HCT116 (cell line): Measurements from ENCODE around the gene SLC25A21. TPM values are rescaled to one million over a fixed set of nuclear protein-coding genes. Genes with fewer than 3 reads are reported as not detected.

Experiments
- ATAC-seq: fragments of 200-7000 bp; cut with Tn5 transposase; 2 replicates; pipeline ENCODE4 v1.9.1; 2020; ENCODE audit warnings: mild to moderate bottlenecking, moderate library complexity
- BruUV-seq: library from RNA; stranded (reverse); fragments of 400-500 nt; replicated peaks from 2 replicates; lab custom pipeline; 2021; lab: Mats Ljungman, UMichigan
- CTCF ChIA-PET: fragments of 300-600 bp; sonication (Branson Sonifier 250); formaldehyde crosslinking; loops from one replicate; lab custom pipeline; 2021; ENCODE audit warnings: antibody characterized with exemption; lab: Charles Lee
- POLR2A ChIA-PET: fragments of 300-600, 350-600 bp; sonication (Branson Sonifier 250); formaldehyde crosslinking; loops from one replicate; lab custom pipeline; 2021; ENCODE audit warnings: antibody characterized with exemption; lab: Charles Lee
- RAD21 ChIA-PET, 2 experiments: fragments of 300-600 bp; sonication (Branson Sonifier 250); formaldehyde crosslinking; loops; one replicate each; lab custom pipeline; 2023; ENCODE audit warnings: low total read pairs in 2 of 2; ENCODE audit not compliant: uncharacterized antibody in 2 of 2, unreplicated experiment in 2 of 2, low non-redundant PET in 1 of 2; lab: Charles Lee
- DNase-seq: peaks from one replicate; pipeline ENCODE4 v3.0.0-alpha.2; 2010; ENCODE audit warnings: low read depth, low spot score
- H2AFZ ChIP-seq: fragments of 200-600 bp; shearing (Covaris generic), sonication (generic); 2 replicates; pipeline ENCODE4 v1.6.1; 2017; ENCODE audit warnings: low read depth, mixed run types, mixed read lengths, antibody characterized with exemption, low read length; ENCODE audit not compliant: poor library complexity, severe bottlenecking
- H3K27ac ChIP-seq: 2 replicates; pipeline ENCODE4 v1.5.1; 2012; ENCODE audit warnings: low read depth, low read length
- H3K27me3 ChIP-seq: fragments of 200-600 bp; sonication (generic); 2 replicates; pipeline ENCODE4 v1.6.1; 2016; ENCODE audit warnings: mixed run types, low read length, mixed read lengths; ENCODE audit not compliant: insufficient read depth
- H3K36me3 ChIP-seq, 2 experiments: fragments of 200-500 bp in 1 of 2; fragments of 200-600 bp in 1 of 2; sonication (Bioruptor generic) in 1 of 2; sonication (generic) in 1 of 2; 2 replicates each; pipeline versions ENCODE4 v1.5.1 to v1.6.1; 2014 to 2016; ENCODE audit warnings: low read length in 2 of 2, inconsistent platforms in 1 of 2, mixed read lengths in 1 of 2, mixed run types in 1 of 2; ENCODE audit not compliant: insufficient read depth in 2 of 2, control insufficient read depth in 1 of 2
- H3K4me1 ChIP-seq, 2 experiments: fragments of 200-600 bp in 1 of 2; sonication (generic) in 1 of 2; 2 replicates each; pipeline versions ENCODE4 v1.5.1 to v1.6.1; 2012 to 2017; ENCODE audit warnings: low read length in 2 of 2, inconsistent platforms in 1 of 2, mild to moderate bottlenecking in 1 of 2, mixed read lengths in 1 of 2, mixed run types in 1 of 2, moderate library complexity in 1 of 2; ENCODE audit not compliant: insufficient read depth in 2 of 2, control insufficient read depth in 1 of 2
- H3K4me2 ChIP-seq: fragments of 200-600 bp; sonication (generic); 2 replicates; pipeline ENCODE4 v1.6.1; 2017; ENCODE audit warnings: mixed run types, low read length, mixed read lengths
- H3K4me3 ChIP-seq, 2 experiments: fragments of 200-600 bp in 1 of 2; sonication (generic) in 1 of 2; replicated peaks in 1 of 2; 2 replicates each; pipeline ENCODE4 v1.5.1; 2011 to 2016; ENCODE audit warnings: low read length in 2 of 2, control low read depth in 1 of 2, low read depth in 1 of 2, mild to moderate bottlenecking in 1 of 2, mixed read lengths in 1 of 2, mixed run types in 1 of 2
- H3K79me2 ChIP-seq: fragments of 200-600 bp; sonication (generic); 2 replicates; pipeline ENCODE4 v1.6.1; 2017; ENCODE audit warnings: mild to moderate bottlenecking, mixed run types, low read length, moderate library complexity, mixed read lengths; ENCODE audit not compliant: insufficient read depth
- H3K9ac ChIP-seq: fragments of 200-600 bp; sonication (generic); 2 replicates; pipeline ENCODE4 v1.6.1; 2016; ENCODE audit warnings: low read length, mixed read lengths
- H3K9me2 ChIP-seq: fragments of 200-600 bp; sonication (generic), shearing (Covaris generic); 2 replicates; pipeline ENCODE4 v1.6.1; 2017; ENCODE audit warnings: mixed run types, mild to moderate bottlenecking, moderate library complexity; ENCODE audit not compliant: insufficient read depth
- H3K9me3 ChIP-seq, 2 experiments: fragments of 200-500 bp in 1 of 2; fragments of 200-600 bp in 1 of 2; sonication (Bioruptor generic) in 1 of 2; sonication (generic) in 1 of 2; 2 replicates each; pipeline ENCODE4 v1.6.1; 2014 to 2017; ENCODE audit warnings: low read length in 2 of 2, mixed read lengths in 2 of 2, inconsistent platforms in 1 of 2, low read depth in 1 of 2, mild to moderate bottlenecking in 1 of 2, mixed run types in 1 of 2, moderate library complexity in 1 of 2; ENCODE audit not compliant: control insufficient read depth in 1 of 2, insufficient read depth in 1 of 2
- H4K20me1 ChIP-seq: fragments of 200-600 bp; sonication (generic), shearing (Covaris generic); 2 replicates; pipeline ENCODE4 v1.6.1; 2017; ENCODE audit warnings: mixed run types, mild to moderate bottlenecking, moderate library complexity; ENCODE audit not compliant: insufficient read depth
- CBX3 ChIP-seq: IDR thresholded peaks from 2 replicates; pipeline ENCODE4 v1.6.1; 2012; ENCODE audit warnings: low read depth
- CEBPB ChIP-seq: IDR thresholded peaks from 2 replicates; pipeline ENCODE4 v1.6.1; 2012; ENCODE audit warnings: low read depth
- EGR1 ChIP-seq: IDR thresholded peaks from 2 replicates; pipeline ENCODE4 v1.6.1; 2012; ENCODE audit warnings: low read depth
- ELF1 ChIP-seq: IDR thresholded peaks from 2 replicates; pipeline ENCODE4 v1.6.1; 2012; ENCODE audit warnings: low read depth, borderline replicate concordance
- EZH2 ChIP-seq: fragments of 200-600 bp; sonication (generic); IDR thresholded peaks from 2 replicates; pipeline ENCODE4 v1.6.1; 2017; ENCODE audit warnings: antibody characterized with exemption, mixed run types
- EZH2phosphoT487 ChIP-seq: fragments of 200-600 bp; IDR thresholded peaks from 2 replicates; pipeline ENCODE4 v1.6.1; 2018; ENCODE audit warnings: antibody characterized with exemption, borderline replicate concordance
- JUND ChIP-seq: IDR thresholded peaks from 2 replicates; pipeline ENCODE4 v1.6.1; 2012
- POLR2A ChIP-seq: IDR thresholded peaks from 2 replicates; pipeline ENCODE4 v1.7.0; 2011; ENCODE audit warnings: borderline replicate concordance; ENCODE audit not compliant: insufficient read depth, insufficient read length; ENCODE audit errors: extremely low read depth
- POLR2AphosphoS5 ChIP-seq: IDR thresholded peaks from 2 replicates; pipeline ENCODE4 v1.6.1; 2011; ENCODE audit warnings: mild to moderate bottlenecking, low read depth, low read length, moderate library complexity
- RAD21 ChIP-seq: IDR thresholded peaks from 2 replicates; pipeline ENCODE4 v1.6.1; 2012; ENCODE audit warnings: low read depth, mild to moderate bottlenecking
- REST ChIP-seq: IDR thresholded peaks from 2 replicates; pipeline ENCODE4 v1.6.1; 2012; ENCODE audit warnings: low read depth
- SP1 ChIP-seq: IDR thresholded peaks from 2 replicates; pipeline ENCODE4 v1.6.1; 2012; ENCODE audit warnings: low read depth
- SRF ChIP-seq: IDR thresholded peaks from 2 replicates; pipeline ENCODE4 v1.6.1; 2012; ENCODE audit warnings: low read depth
- TCF7L2 ChIP-seq: IDR thresholded peaks from 2 replicates; pipeline ENCODE4 v1.7.0; 2011; ENCODE audit warnings: borderline replicate concordance, inconsistent platforms; ENCODE audit not compliant: insufficient read depth, insufficient read length; ENCODE audit errors: extremely low read depth
- YY1 ChIP-seq: IDR thresholded peaks from 2 replicates; pipeline ENCODE4 v1.6.1; 2011; ENCODE audit warnings: low read length, low read depth, moderate library complexity, mild to moderate bottlenecking; ENCODE audit not compliant: insufficient replicate concordance; ENCODE audit errors: extremely low read depth
- ZBTB33 ChIP-seq: IDR thresholded peaks from 2 replicates; pipeline ENCODE4 v1.6.1; 2011; ENCODE audit warnings: mild to moderate bottlenecking, low read length, moderate library complexity; ENCODE audit not compliant: insufficient replicate concordance; ENCODE audit errors: extremely low read depth
- ZFX ChIP-seq: fragments of 450-650 bp; IDR thresholded peaks from 2 replicates; pipeline ENCODE4 v1.6.1; 2017
- ZNF274 ChIP-seq: fragments of 200-500 bp; sonication (Bioruptor generic); IDR thresholded peaks from 2 replicates; pipeline ENCODE4 v1.6.1; 2014; ENCODE audit warnings: mild to moderate bottlenecking, low read depth, low read length, inconsistent platforms
- intact Hi-C: fragments of 100-400 bp; cut with micrococcal nuclease; formaldehyde crosslinking; loops from 2 replicates; pipeline ENCODE4 v1.10.0; 2022
- total RNA-seq: library from RNA; stranded (reverse); gene quantifications from one replicate; pipeline ENCODE4 v1.2.1, GENCODE V29; 2021; ENCODE audit not compliant: unreplicated experiment
- TF ChIP-seq, protein P1 (sequence below), 3 experiments: fragments of 200-600 bp in 1 of 3; sonication (generic) in 1 of 3; IDR thresholded peaks in 2 of 3; conservative IDR thresholded peaks in 1 of 3; 2 replicates each; pipeline ENCODE4 v1.5.1; 2012 to 2017; ENCODE audit warnings: low read depth in 2 of 3, low read length in 2 of 3, antibody characterized with exemption in 1 of 3, borderline replicate concordance in 1 of 3, control low read depth in 1 of 3, mild to moderate bottlenecking in 1 of 3, mixed read lengths in 1 of 3, mixed run types in 1 of 3, moderate library complexity in 1 of 3; ENCODE audit not compliant: insufficient read depth in 1 of 3
- TF ChIP-seq, protein P2 (sequence below): IDR thresholded peaks from 2 replicates; pipeline ENCODE4 v1.6.1; 2012

Gene SLC25A21
- total RNA-seq, 1 experiment from 2014 or later, result 3.5 TPM

DNA sequence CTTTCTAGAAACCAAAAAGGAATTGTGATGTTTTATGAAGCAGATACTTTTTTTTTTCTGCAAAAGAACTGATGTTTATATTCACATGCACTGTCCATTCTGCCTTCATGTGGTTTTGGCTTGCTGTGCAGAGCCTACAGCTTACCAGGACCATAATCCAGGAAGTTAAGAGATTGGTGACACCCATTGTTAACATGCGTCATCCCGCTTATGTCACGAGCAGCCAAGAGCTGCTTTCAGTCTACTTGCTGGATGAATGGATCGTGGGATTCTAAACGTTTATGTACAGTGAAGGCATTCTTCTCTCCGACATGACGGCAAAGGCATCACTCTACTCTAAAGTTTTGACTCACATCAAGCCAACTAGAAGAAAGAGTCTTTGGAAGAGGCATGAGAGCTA is 434.1 kb downstream of the SLC25A21 start:
- Histone ChIP-seq H3K9me2 (no peaks in the 10 kb centered on the region), H3K4me1 (no peaks in the 10 kb centered on the region), H3K4me2 (no peak overlapping the region), H3K36me3 (no peaks in the 10 kb centered on the region), H3K4me3 (no peak overlapping the region), H4K20me1 (no peaks in the 10 kb centered on the region), H3K9ac (no peak overlapping the region), H3K27me3 (no peaks in the 10 kb centered on the region), H2AFZ (no peak overlapping the region), H3K79me2 (no peaks in the 10 kb centered on the region), H3K27ac (no peak overlapping the region), H3K9me3 (no peaks in the 10 kb centered on the region)
- intact Hi-C loops, result no loop called here
- ChIA-PET CTCF (interaction anchor here (3.0 kb wide), 1 partner anchor 9 kb away, joined by 16 read pairs; no protein-coding TSS in a partner anchor), RAD21 (no interaction called here), POLR2A (no interaction called here)
- no peak for TF ChIP-seq EZH2
- no peak for TF ChIP-seq YY1
- TF ChIP-seq CEBPB, result no peak
- TF ChIP-seq ELF1, result no peak
- no peak for TF ChIP-seq JUND
- TF ChIP-seq ZBTB33, result no peak
- no peak for TF ChIP-seq REST
- TF ChIP-seq, protein P1, sequence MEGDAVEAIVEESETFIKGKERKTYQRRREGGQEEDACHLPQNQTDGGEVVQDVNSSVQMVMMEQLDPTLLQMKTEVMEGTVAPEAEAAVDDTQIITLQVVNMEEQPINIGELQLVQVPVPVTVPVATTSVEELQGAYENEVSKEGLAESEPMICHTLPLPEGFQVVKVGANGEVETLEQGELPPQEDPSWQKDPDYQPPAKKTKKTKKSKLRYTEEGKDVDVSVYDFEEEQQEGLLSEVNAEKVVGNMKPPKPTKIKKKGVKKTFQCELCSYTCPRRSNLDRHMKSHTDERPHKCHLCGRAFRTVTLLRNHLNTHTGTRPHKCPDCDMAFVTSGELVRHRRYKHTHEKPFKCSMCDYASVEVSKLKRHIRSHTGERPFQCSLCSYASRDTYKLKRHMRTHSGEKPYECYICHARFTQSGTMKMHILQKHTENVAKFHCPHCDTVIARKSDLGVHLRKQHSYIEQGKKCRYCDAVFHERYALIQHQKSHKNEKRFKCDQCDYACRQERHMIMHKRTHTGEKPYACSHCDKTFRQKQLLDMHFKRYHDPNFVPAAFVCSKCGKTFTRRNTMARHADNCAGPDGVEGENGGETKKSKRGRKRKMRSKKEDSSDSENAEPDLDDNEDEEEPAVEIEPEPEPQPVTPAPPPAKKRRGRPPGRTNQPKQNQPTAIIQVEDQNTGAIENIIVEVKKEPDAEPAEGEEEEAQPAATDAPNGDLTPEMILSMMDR (IDR thresholded peaks at IDR 0.05 in 2 of 3, conservative IDR thresholded peaks at IDR 0.05 in 1 of 3; ENCODE audit: borderline replicate concordance in 1 of 3, insufficient read depth in 1 of 3, low read depth in 2 of 3, low read length in 2 of 3), result no peak
- no peak for TF ChIP-seq ZFX
- TF ChIP-seq CBX3, result no peak
- TF ChIP-seq EZH2phosphoT487, result no peak
- no peak for TF ChIP-seq SP1
- TF ChIP-seq RAD21, result no peak
- TF ChIP-seq SRF, result no peak
- TF ChIP-seq, protein P2, sequence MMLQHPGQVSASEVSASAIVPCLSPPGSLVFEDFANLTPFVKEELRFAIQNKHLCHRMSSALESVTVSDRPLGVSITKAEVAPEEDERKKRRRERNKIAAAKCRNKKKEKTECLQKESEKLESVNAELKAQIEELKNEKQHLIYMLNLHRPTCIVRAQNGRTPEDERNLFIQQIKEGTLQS, result no peak
- no peak for TF ChIP-seq TCF7L2
- no peak for TF ChIP-seq POLR2A
- TF ChIP-seq EGR1, result no peak
- no peak for TF ChIP-seq ZNF274
- TF ChIP-seq POLR2AphosphoS5, result no peak
- no peak for DNase-seq
- no TSS peak for BruUV-seq
- ATAC-seq, result no peak
